HepG2 (cell line): ENCODE data around the gene ABHD17B. TPM values are rescaled to one million over a fixed set of nuclear protein-coding genes. Genes with fewer than 3 reads are reported as not detected.

Source experiments
- CBX2 ChIP-seq, 2 experiments: fragments of 200-600 bp in 1 of 2; sonication (generic); formaldehyde crosslinking in 1 of 2; IDR thresholded peaks; 2 replicates each; pipeline versions ENCODE4 v1.7.0 to v1.8.1; 2018 to 2022; ENCODE audit warnings: low read depth in 2 of 2, low read length in 1 of 2, mild to moderate bottlenecking in 1 of 2, missing genetic modification reagents in 1 of 2
- DPF2 ChIP-seq: sonication (generic); formaldehyde crosslinking; IDR thresholded peaks from 2 replicates; pipeline ENCODE4 v1.4.0; 2020; ENCODE audit warnings: mild to moderate bottlenecking, low read depth, missing genetic modification reagents, borderline replicate concordance
- HMGA1 ChIP-seq: sonication (generic); formaldehyde crosslinking; conservative IDR thresholded peaks from 2 replicates; pipeline ENCODE4 v1.4.0; 2020; ENCODE audit warnings: missing genetic modification reagents
- KLF13 ChIP-seq: sonication (generic); formaldehyde crosslinking; IDR thresholded peaks from 2 replicates; pipeline ENCODE4 v1.4.0; 2020; ENCODE audit warnings: mild to moderate bottlenecking, missing genetic modification reagents
- PHF8 ChIP-seq: sonication (generic); formaldehyde crosslinking; IDR thresholded peaks from 2 replicates; pipeline ENCODE4 v1.5.0; 2020; ENCODE audit warnings: missing genetic modification reagents
- PPARG ChIP-seq: conservative IDR thresholded peaks from 2 replicates; pipeline ENCODE4 v1.6.1; 2016; ENCODE audit warnings: missing biosample characterization, missing genetic modification reagents
- SMARCE1 ChIP-seq: fragments of 450-650 bp; IDR thresholded peaks from 2 replicates; pipeline ENCODE4 v1.6.1; 2017; ENCODE audit warnings: borderline replicate concordance
- TRAFD1 ChIP-seq: sonication (generic); formaldehyde crosslinking; IDR thresholded peaks from 2 replicates; pipeline ENCODE4 v1.5.1; 2020; ENCODE audit warnings: missing genetic modification reagents, mild to moderate bottlenecking, borderline replicate concordance
- TRIM24 ChIP-seq: sonication (generic); formaldehyde crosslinking; IDR thresholded peaks from 2 replicates; pipeline ENCODE4 v1.8.0; 2022; ENCODE audit warnings: mild to moderate bottlenecking, missing genetic modification reagents
- ZBTB8A ChIP-seq: sonication (generic); formaldehyde crosslinking; IDR thresholded peaks from 2 replicates; pipeline ENCODE4 v1.4.0; 2020; ENCODE audit warnings: mild to moderate bottlenecking, low read depth, missing genetic modification reagents, borderline replicate concordance
- ZFP37 ChIP-seq: sonication (generic); formaldehyde crosslinking; IDR thresholded peaks from 2 replicates; pipeline ENCODE4 v1.4.0; 2020; ENCODE audit warnings: missing genetic modification reagents, borderline replicate concordance
- ZFX ChIP-seq: sonication (generic); formaldehyde crosslinking; IDR thresholded peaks from 2 replicates; pipeline ENCODE4 v1.4.0; 2020; ENCODE audit warnings: mild to moderate bottlenecking, low read depth, missing genetic modification reagents, moderate library complexity
- ZIK1 ChIP-seq: sonication (generic); formaldehyde crosslinking; IDR thresholded peaks from 2 replicates; pipeline ENCODE4 v1.5.0; 2020; ENCODE audit warnings: mild to moderate bottlenecking, low read depth, missing genetic modification reagents, borderline replicate concordance
- ZNF260 ChIP-seq: sonication (generic); formaldehyde crosslinking; IDR thresholded peaks from 2 replicates; pipeline ENCODE4 v1.4.0; 2020; ENCODE audit warnings: missing genetic modification reagents, low read depth, mild to moderate bottlenecking, borderline replicate concordance
- polyA plus RNA-seq, 8 experiments: library from polyadenylated mRNA; depleted of rRNA in 3 of 8; stranded (reverse) in 7 of 8; unstranded in 1 of 8; fragments of >200 nt; fragmentation: Illumina TruSeq in 4 of 8; extraction: Trizol in 4 of 8; gene quantifications; 2 replicates each; pipeline versions ENCODE4 v1.2.1 to v1.2.3, GENCODE V29; 2011 to 2016; ENCODE audit warnings: low read depth in 4 of 8, missing spikeins in 1 of 8, mixed read lengths in 1 of 8; ENCODE audit not compliant: insufficient read depth in 1 of 8
- total RNA-seq, 5 experiments: library from RNA; depleted of rRNA; stranded (reverse); fragments of >200 nt; fragmentation: Illumina TruSeq; extraction: Trizol; gene quantifications; 2 replicates each; pipeline ENCODE4 v1.2.3, GENCODE V29; 2016; ENCODE audit warnings: low read depth in 1 of 5
- TF ChIP-seq, protein P1 (sequence below): sonication (generic); formaldehyde crosslinking; IDR thresholded peaks from 2 replicates; pipeline ENCODE4 v1.5.0; 2020; ENCODE audit warnings: missing genetic modification reagents
- TF ChIP-seq, protein P2 (sequence below), 2 experiments: fragments of 450-650 bp in 1 of 2; sonication (generic) in 1 of 2; formaldehyde crosslinking in 1 of 2; IDR thresholded peaks; 2 replicates each; pipeline versions ENCODE4 v1.6.1 to v1.8.0; 2016 to 2022; ENCODE audit warnings: antibody characterized with exemption in 1 of 2, mild to moderate bottlenecking in 1 of 2, missing genetic modification reagents in 1 of 2

The ABHD17B gene
- total and polyA plus RNA-seq, 2 of the 13 experiments (the other 11 are each of a cell fraction or from before 2014, with no cell fraction given), result 11.3 to 22.0 TPM

- TF ChIP-seq, protein P1, sequence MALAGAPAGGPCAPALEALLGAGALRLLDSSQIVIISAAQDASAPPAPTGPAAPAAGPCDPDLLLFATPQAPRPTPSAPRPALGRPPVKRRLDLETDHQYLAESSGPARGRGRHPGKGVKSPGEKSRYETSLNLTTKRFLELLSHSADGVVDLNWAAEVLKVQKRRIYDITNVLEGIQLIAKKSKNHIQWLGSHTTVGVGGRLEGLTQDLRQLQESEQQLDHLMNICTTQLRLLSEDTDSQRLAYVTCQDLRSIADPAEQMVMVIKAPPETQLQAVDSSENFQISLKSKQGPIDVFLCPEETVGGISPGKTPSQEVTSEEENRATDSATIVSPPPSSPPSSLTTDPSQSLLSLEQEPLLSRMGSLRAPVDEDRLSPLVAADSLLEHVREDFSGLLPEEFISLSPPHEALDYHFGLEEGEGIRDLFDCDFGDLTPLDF (CRISPR knock-in tag), result peak; percentile 13; the same call in 1 of the 2 replicates
- TF ChIP-seq CBX2 (IDR thresholded peaks at IDR 0.05; ENCODE audit: low read depth, low read length) (no peak), CBX2 (CRISPR knock-in tag; IDR thresholded peaks at IDR 0.05; ENCODE audit: low read depth) (no peak), TRIM24 (no peak), ZFP37 (CRISPR knock-in tag) (0 out of 2 replicates have a peak, but pooled peaks have one; percentile 22), TRAFD1 (CRISPR knock-in tag) (no peak), HMGA1 (no peak), ZNF260 (CRISPR knock-in tag) (no peak), ZFX (peak; percentile 94), PPARG (CRISPR knock-in tag) (no peak; the same call in 1 of the 2 replicates), SMARCE1 (no peak), ZIK1 (CRISPR knock-in tag) (no peak), DPF2 (CRISPR knock-in tag) (no peak), PHF8 (CRISPR knock-in tag) (peak; percentile 91), KLF13 (CRISPR knock-in tag) (no peak), ZBTB8A (CRISPR knock-in tag) (no peak)
- TF ChIP-seq, protein P2, sequence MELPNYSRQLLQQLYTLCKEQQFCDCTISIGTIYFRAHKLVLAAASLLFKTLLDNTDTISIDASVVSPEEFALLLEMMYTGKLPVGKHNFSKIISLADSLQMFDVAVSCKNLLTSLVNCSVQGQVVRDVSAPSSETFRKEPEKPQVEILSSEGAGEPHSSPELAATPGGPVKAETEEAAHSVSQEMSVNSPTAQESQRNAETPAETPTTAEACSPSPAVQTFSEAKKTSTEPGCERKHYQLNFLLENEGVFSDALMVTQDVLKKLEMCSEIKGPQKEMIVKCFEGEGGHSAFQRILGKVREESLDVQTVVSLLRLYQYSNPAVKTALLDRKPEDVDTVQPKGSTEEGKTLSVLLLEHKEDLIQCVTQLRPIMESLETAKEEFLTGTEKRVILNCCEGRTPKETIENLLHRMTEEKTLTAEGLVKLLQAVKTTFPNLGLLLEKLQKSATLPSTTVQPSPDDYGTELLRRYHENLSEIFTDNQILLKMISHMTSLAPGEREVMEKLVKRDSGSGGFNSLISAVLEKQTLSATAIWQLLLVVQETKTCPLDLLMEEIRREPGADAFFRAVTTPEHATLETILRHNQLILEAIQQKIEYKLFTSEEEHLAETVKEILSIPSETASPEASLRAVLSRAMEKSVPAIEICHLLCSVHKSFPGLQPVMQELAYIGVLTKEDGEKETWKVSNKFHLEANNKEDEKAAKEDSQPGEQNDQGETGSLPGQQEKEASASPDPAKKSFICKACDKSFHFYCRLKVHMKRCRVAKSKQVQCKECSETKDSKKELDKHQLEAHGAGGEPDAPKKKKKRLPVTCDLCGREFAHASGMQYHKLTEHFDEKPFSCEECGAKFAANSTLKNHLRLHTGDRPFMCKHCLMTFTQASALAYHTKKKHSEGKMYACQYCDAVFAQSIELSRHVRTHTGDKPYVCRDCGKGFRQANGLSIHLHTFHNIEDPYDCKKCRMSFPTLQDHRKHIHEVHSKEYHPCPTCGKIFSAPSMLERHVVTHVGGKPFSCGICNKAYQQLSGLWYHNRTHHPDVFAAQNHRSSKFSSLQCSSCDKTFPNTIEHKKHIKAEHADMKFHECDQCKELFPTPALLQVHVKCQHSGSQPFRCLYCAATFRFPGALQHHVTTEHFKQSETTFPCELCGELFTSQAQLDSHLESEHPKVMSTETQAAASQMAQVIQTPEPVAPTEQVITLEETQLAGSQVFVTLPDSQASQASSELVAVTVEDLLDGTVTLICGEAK (IDR thresholded peaks at IDR 0.05), result peak; percentile 53
- TF ChIP-seq, protein P2 (CRISPR knock-in tag; IDR thresholded peaks at IDR 0.05), result peak; percentile 39; the same call in 1 of the 2 replicates
Measured at GRCh38 chr9:71911061-71911907, at the start of gene ABHD17B, which contains the start of gene C9orf85 (continued).
